Suprapubic skin (tissue), 4 donors: Measurements from ENCODE around the gene ARID3A. TPM values are rescaled to one million over a fixed set of nuclear protein-coding genes. Genes with fewer than 3 reads are reported as not detected.

Source experiments
- DNase-seq, 2 donors: peaks; one replicate each; pipeline ENCODE4 v3.0.0-alpha.2; 2019; ENCODE audit warnings: low spot score in 2 of 2
- H3K27ac ChIP-seq: fragments of 200-600 bp; sonication (generic); one replicate; pipeline ENCODE4 v1.5.1; 2019
- H3K27me3 ChIP-seq: fragments of 200-600 bp; sonication (generic); one replicate; pipeline ENCODE4 v1.5.1; 2019
- H3K36me3 ChIP-seq: fragments of 200-600 bp; sonication (generic); one replicate; pipeline ENCODE4 v1.5.1; 2019
- H3K4me1 ChIP-seq: fragments of 200-600 bp; sonication (generic); one replicate; pipeline ENCODE4 v1.5.1; 2019
- H3K4me3 ChIP-seq: fragments of 200-600 bp; sonication (generic); one replicate; pipeline ENCODE4 v1.5.1; 2019; ENCODE audit warnings: mild to moderate bottlenecking
- H3K9me3 ChIP-seq: fragments of 200-600 bp; sonication (generic); one replicate; pipeline ENCODE4 v1.5.1; 2019
- EP300 ChIP-seq: sonication (generic); formaldehyde crosslinking; IDR thresholded peaks from one replicate; pipeline ENCODE4 v1.6.1; 2017; ENCODE audit warnings: antibody characterized with exemption
- POLR2A ChIP-seq, 2 donors: fragments of 450-650 bp; IDR thresholded peaks; one replicate each; pipeline ENCODE4 v1.6.1; 2017; ENCODE audit warnings: antibody characterized with exemption in 2 of 2, mild to moderate bottlenecking in 2 of 2, moderate library complexity in 2 of 2
- POLR2AphosphoS5 ChIP-seq, 3 donors: sonication (generic); formaldehyde crosslinking; IDR thresholded peaks; one replicate each; pipeline ENCODE4 v1.6.1; 2017; ENCODE audit warnings: antibody characterized with exemption in 3 of 3
- WGBS: methylation state at CpG from one replicate; pipeline ENCODE4 v1.1.5; 2018; 5-methylcytosine and 5-hydroxymethylcytosine counted together
- total RNA-seq, 4 donors: library from RNA; depleted of rRNA; stranded (reverse); fragments of >200 nt; gene quantifications; one replicate each; pipeline ENCODE4 v1.1.0, GENCODE V29; 2016
- TF ChIP-seq, protein P1 (sequence below), 2 donors: fragments of 200-600 bp in 1 of 2; fragments of 450-650 bp in 1 of 2; sonication (generic) in 1 of 2; IDR thresholded peaks; one replicate each; pipeline ENCODE4 v1.5.1; 2016 to 2019; ENCODE audit warnings: antibody characterized with exemption in 2 of 2, mild to moderate bottlenecking in 1 of 2, moderate library complexity in 1 of 2

ARID3A gene
- total RNA-seq, 4 donors from 2014 or later: 4.7 to 7.5 (median 6.1) TPM

DNA sequence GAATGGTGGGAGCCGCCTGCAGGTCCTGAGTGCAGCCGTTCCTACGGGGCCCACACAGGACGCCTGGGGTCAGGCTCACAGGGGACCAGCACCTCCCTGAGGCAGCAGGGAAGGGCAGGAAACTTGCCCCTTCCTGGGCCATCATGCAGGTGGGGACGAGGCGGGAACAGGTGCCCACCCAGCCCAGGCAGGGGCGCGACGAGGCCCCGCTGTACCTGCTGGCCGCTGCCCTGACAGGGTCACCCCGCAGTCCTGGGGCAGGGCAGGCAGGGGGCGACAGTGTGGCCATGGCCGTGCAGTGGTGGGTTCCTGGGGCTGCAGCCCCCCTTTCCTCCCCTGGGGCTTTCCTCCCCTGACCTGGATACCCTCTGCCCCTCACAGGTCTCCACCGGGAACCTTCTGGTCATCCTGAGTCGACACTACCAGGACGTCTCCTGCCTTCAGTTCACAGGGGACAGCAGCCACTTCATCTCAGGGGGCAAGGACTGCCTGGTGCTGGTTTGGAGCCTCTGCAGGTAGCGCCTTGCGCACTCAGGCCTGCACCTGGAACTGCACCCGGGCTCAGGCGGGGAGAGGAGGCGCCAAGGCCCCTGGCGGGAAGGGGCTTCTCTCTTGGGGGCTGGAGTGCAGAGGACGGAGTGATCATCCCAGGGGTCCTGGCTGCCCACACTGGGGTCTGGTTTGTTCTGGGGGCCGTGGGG is 63.7 kb downstream of the ARID3A start:
- H3K36me3 ChIP-seq: peaks cover 48% of the 10 kb centered on the region
- no peaks in the 10 kb centered on the region for H3K9me3 ChIP-seq
- no peak overlapping the region for H3K27ac ChIP-seq
- DNase-seq: no peak
- no peak for TF ChIP-seq POLR2AphosphoS5 (IDR thresholded peaks at IDR 0.05)
- no peak for TF ChIP-seq POLR2A (IDR thresholded peaks at IDR 0.05)
- no peak for TF ChIP-seq EP300
- TF ChIP-seq, protein P1, sequence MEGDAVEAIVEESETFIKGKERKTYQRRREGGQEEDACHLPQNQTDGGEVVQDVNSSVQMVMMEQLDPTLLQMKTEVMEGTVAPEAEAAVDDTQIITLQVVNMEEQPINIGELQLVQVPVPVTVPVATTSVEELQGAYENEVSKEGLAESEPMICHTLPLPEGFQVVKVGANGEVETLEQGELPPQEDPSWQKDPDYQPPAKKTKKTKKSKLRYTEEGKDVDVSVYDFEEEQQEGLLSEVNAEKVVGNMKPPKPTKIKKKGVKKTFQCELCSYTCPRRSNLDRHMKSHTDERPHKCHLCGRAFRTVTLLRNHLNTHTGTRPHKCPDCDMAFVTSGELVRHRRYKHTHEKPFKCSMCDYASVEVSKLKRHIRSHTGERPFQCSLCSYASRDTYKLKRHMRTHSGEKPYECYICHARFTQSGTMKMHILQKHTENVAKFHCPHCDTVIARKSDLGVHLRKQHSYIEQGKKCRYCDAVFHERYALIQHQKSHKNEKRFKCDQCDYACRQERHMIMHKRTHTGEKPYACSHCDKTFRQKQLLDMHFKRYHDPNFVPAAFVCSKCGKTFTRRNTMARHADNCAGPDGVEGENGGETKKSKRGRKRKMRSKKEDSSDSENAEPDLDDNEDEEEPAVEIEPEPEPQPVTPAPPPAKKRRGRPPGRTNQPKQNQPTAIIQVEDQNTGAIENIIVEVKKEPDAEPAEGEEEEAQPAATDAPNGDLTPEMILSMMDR (IDR thresholded peaks at IDR 0.05): no peak
- no peak overlapping the region for H3K4me3 ChIP-seq
- WGBS: 94% methylated on average over 8 of the region's 25 CpGs
- peaks cover 11% of the 10 kb centered on the region for H3K4me1 ChIP-seq
- H3K27me3 ChIP-seq: no peaks in the 10 kb centered on the region

DNA sequence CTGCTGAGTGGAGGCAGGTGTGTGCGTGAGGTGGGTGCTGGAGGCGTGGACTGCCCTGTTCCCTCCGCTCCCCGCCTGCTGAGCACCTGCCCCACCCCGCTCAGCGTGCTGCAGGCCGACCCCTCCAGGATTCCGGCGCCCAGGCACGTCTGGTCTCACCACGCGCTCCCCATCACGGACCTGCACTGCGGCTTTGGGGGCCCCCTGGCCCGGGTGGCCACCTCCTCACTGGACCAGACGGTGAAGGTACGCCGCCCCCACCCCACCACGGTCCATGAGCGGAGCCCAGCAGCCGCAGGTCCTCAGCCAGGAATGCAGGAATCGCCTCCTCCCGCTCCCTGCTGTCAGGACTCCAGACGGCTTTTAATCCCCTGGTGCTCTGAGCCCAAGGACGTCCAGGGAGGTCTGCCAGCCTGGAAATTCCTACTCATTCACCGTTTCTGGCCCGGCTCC is 64.3 kb downstream of the ARID3A start:
- Histone ChIP-seq H3K9me3 (no peaks in the 10 kb centered on the region), H3K36me3 (peaks cover 48% of the 10 kb centered on the region), H3K4me3 (no peak overlapping the region), H3K4me1 (peaks cover 5% of the 10 kb centered on the region), H3K27me3 (peaks cover 4% of the 10 kb centered on the region), H3K27ac (no peak overlapping the region)
- TF ChIP-seq POLR2A (IDR thresholded peaks at IDR 0.05): no peak
- TF ChIP-seq, protein P1 (IDR thresholded peaks at IDR 0.05): no peak
- TF ChIP-seq EP300: no peak
- TF ChIP-seq POLR2AphosphoS5 (IDR thresholded peaks at IDR 0.05): no peak
- WGBS: 83% methylated on average over 5 of the region's 27 CpGs
- DNase-seq: no peak

DNA sequence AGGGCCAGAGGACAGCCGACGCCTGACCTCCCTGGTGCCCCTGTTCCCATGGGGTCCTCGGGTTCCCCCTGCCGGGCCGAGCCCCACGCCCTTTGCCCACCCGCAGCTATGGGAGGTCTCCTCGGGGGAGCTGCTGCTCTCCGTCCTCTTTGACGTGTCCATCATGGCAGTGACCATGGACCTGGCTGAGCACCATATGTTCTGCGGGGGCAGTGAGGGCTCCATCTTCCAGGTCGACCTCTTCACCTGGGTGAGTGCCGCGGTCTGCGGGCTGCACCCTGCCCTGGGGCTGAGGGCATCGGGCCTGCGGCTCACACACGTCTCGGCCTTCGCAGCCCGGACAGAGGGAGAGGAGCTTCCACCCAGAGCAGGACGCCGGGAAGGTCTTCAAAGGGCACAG is 64.9 kb downstream of the ARID3A start:
- DNase-seq: no peak
- H3K36me3 ChIP-seq: peaks cover 46% of the 10 kb centered on the region

DNA sequence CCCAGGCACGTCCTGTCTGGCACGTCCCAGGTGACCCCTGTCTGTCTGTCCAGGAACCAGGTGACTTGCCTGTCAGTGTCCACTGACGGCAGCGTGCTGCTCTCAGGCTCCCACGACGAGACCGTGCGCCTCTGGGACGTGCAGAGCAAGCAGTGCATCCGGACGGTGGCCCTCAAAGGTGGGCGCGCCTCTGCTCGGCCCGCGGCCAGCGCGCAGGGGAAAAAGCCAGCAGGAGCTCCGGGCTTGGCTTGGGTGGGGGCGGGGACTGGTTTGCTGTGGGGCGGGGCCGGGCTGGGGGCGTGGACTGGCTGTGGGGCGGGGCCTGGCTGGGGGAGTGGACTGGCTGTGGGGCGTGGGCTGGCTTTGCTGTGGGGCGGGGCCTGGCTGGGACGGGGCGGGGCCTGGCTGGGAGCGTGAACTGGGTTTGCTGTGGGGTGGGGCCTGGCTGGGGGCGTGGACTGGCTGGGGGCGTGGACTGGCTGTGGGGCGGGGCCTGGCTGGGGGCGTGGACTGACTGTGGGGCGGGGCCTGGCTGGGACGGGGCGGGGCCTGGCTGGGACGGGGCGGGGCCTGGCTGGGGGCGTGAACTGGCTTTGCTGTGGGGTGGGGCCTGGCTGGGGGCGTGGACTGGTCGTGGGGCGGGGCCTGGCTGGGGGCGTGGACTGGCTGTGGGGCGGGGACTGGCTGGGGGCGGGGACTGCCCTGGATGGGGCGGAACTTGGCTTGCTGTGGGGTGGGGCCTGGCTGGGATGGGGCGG is 65.5 kb downstream of the ARID3A start:
- 95% methylated on average over 4 of the region's 47 CpGs for WGBS
- Histone ChIP-seq H3K4me3 (no peak overlapping the region), H3K27ac (no peak overlapping the region), H3K9me3 (no peaks in the 10 kb centered on the region), H3K4me1 (peaks cover 7% of the 10 kb centered on the region), H3K36me3 (peaks cover 41% of the 10 kb centered on the region), H3K27me3 (peaks cover 16% of the 10 kb centered on the region)
- no peak for DNase-seq
- TF ChIP-seq POLR2AphosphoS5 (IDR thresholded peaks at IDR 0.05) (no peak), POLR2A (IDR thresholded peaks at IDR 0.05) (no peak), EP300 (no peak)
- TF ChIP-seq, protein P1 (IDR thresholded peaks at IDR 0.05): no peak

More for the DNA sequence above, 64.9 kb downstream of the ARID3A start:
- Histone ChIP-seq H3K27me3 (peaks cover 10% of the 10 kb centered on the region), H3K27ac (no peak overlapping the region), H3K4me3 (no peak overlapping the region), H3K4me1 (peaks cover 1% of the 10 kb centered on the region), H3K9me3 (no peaks in the 10 kb centered on the region)
- 87% methylated on average over 3 of the region's 23 CpGs for WGBS
- TF ChIP-seq EP300: no peak
- no peak for TF ChIP-seq POLR2A (IDR thresholded peaks at IDR 0.05)
- TF ChIP-seq POLR2AphosphoS5 (IDR thresholded peaks at IDR 0.05): no peak
- TF ChIP-seq, protein P1 (IDR thresholded peaks at IDR 0.05): no peak
